Stimulated activated CD8-positive, alpha-beta memory T cell treated with anti-CD3 and anti-CD28 coated beads, Interleukin-7, amount 100 ng/mL, for 4 hours (primary cell): Measurements from ENCODE around the gene NFIA.
A peak's percentile ranks its signal among the peaks of the same experiment; 100 is the strongest.

Experiments used
- DNase-seq, 2 donors: peaks; one replicate each; pipeline ENCODE4 v3.0.0-alpha.2; 2020; ENCODE audit warnings: low read depth in 2 of 2

Gene NFIA

DNA sequence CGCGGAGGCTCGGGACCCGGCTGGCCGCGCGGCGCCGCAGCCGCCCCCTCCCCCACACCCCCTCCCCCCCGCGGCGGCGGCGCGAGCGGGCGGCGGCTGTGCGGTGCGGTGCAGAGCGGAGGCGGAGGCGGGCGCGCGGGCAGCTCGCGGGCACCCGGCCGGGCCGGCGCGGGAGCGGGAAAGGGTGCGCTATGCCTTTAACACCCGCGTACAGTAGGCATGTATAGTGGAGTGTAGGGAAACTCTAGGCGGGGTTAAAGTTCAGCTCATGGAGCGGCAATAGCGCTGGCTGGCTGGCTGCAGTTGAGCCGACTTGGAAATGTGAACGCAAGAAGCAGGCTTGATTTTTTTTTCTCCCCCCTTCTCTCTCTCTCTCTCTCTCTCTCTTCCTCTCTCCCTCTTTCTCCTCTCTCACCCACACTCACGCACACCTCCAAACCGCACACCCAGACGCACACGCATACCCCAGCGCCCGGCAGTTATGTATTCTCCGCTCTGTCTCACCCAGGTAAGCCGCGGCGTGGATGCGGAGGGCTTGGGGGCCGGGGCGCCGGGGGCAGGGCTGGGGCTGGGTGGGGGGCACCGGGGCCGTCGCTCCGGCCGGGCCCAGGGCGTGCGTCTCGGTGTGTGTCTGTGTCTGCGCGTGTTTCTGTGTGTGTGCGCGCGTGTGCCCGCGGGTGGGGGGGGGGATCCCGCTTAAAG is at the start of gene NFIA:
TSS of gene NFIA (plus strand) at position 251 of the 702 bp plus-strand sequence.
- DNase-seq = peak in 1 of 2 donors; percentile 10

DNA sequence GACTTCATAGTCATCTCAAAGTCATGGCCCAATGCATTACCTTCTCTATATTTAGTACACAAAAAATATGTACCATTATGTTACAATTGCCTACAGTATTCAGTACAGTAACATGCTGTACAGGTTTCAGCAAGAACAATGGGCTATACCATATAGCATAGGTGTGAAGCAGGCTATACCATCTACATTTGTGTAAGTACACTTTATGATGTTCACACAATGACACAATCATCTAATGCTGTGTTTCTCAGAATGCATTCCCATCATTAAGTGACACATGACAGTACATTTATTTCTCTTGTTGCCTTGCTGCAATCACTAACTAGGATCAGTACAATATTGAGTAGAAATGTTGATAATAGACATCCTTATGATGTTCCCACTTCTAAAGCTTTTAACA is 46.5 kb upstream of the NFIA start:
- no peak for DNase-seq

DNA sequence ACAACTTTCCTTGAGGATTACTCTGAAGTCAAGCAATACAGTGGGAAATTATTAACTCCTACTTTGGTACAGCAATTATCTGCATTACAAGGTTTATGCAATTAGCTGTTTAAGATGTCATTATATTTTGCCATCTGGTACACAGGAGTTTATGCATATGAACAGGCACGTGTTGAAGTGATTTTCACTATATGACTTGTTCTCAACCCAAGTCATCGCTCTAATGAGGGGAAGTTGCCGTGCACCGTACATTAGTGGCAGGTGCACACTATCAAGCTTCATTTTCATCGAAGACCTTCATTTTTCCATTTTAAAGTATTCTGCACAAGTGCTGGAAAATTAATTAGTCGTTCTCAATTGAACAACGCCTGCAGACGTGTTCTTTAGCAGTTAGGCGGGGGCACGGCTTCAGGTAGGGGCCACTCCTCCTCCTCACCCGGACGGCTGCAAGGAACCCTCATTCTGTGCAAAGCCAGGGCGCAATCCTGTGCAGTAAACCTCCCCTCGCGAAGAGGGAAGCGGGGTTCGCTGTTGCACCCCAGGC is 39.8 kb upstream of the NFIA start:
- DNase-seq = no peak

DNA sequence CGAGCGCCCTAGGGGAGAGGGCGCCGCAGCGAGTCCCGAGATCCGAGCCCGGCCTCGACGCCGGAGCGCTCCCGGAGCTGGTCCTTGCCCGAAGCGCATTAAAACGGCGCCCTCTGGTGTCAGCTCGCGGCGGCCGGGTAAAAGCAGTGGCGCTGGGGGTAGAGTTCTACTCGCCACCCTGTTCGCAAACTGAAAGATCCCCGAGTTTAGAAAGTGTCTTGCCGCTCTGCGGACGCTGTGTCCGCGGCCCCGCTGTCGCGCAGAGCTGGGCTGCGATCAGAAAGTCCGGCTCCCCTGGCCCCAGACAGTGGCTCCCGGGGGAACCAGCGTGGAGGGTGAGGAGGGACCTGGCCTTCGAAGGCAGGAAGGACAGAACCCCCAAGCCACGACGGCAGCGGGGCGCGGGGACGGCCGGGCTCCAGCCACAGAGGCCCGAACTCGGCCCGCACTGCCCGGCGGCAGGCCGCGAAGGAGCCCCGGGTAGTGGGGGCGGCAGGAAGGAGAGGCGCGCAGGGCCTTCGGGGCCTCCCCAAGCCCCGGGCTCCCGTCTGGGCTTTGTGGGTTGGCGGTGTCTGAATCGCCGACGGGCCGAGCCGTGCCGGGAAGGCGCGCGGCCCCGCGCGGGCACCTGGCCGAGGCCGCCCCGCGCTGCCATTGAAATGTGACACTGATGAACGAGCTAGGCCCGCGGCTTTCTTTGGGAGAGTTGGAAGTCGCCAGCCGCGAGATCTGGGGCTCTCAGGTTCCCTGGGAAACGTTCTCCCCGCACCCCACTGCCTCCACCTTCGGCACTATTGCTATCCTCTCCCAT is 39.1 kb upstream of the NFIA start:
- DNase-seq = peak; percentile 61 to 71

DNA sequence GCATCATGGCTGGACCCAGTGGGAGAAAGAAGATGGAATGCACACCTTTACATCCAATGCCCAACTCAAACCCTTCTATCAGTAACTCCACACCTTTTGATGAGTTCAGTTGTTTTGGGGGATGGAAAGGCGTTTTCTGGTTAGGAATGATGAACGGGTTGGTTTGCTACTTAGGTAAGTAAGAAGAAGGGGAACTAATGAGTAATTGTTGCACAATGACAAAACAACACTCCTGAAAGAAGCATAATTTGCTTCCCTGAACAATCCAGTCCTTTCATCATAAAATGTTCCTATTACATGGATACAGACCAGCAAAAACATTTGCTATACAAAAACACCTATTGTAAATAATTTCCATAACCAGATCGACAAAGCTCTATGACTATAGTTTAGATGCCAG is 35.9 kb upstream of the NFIA start:
- no peak for DNase-seq

DNA sequence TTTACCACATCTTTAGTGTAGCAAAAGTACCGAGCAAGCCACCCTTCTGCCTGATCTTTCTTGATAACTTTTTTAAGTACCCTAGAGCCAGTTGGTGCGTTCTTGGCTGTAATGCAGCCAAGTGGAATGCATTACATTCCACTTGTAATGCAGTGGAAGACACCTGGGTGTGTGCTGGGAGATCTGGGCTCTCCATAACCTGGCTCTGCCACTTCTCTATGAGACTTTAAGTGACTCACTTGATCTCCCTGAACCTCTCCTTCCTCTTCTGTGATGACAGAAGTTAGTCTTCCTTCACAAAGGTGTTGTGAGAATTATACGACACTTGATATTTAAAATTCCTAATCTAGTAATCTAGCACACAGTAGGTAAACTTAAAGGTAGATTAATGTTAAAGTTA is 35.3 kb upstream of the NFIA start:
- DNase-seq = no peak

DNA sequence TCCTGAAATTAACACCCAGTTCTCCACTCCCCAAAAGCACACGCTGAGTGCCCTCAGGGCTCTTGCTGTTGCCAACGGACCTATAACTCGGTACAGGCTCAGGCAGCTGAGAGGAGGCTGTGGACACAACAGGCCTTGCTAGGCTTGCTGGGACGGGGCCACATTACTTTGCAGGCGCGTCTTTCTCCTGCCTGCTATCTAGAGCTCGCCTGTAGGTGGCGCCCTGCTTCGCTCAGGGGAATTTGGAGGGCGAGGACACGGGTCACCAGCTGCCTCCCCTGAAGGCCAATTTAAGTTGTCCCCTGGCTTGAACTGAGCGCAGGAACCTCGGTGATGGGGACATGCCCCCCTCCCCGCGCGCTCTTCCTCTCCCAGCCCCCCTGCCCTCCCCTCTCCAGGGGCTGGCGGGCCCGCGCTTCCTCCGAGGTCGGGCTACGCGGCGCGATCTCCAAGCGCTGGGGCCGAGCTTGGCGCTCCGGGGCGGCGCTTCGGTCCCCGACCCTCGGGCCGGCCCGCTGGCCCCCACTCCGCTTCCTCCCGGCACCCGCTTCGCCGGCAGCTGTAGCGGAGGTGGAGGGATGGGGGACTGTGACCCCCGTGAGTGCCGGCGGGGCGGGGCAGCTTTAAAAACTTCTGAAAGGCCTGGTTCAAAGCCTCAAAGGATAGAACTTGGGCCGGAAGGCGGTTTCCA is 32.4 kb upstream of the NFIA start:
- DNase-seq = peak; percentile 74 to 76

DNA sequence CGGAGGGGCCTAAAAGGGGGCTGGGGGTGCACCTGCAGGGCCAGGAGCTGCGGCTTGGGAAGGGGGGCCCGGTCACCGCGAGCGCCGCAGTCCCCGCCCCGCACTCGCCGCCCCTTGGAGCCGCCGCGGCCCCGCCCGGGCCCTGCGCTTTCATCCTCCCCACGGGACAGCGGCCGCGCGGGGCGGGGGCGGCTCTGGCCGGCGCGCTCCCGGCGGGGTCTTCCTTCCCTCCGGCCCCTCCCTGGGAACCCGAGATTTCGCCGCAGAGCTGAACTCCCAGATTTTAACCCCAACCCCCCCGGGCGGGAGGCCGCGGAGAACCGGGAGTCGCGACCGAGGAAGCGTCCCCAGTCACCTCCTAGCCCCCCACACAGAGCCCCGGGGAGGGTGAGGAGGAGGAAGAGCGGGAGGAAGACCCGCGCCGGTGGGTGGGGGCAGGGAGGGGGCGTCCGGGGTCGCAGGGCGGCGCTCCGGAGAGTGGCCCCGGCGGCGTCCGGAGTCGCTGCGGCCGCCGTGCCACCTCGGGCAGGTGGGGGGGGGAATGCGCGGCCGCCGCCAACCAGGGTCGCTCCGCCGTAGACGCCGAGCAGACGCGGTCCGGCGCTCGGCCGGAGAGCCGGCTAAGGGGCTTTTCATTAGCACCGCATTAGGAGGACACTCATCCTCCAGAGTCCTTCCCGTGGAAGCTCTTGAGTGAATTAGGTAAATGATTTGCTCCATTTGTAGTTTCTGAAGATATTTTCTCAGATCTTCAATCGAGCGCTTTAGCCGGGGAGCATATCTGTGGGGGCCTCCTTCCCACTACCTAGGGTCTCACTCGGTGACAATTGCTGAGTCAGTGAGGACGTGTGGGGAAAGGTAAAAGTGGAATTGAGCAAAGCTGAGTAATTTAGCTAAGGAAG is 31.6 kb upstream of the NFIA start:
- DNase-seq = no peak

DNA sequence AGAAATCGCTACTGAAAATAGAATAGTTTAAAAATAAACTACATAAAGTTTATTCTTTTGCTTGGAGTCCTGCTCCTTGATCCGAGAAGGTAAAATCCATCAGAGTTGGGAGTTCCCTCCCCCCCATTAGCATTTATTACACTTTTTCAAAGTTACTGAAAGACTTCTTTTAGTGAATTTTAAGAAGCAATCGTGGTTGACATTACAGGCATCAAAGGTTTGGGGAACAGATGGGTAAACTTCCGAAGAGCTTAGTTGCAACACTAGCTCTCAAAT is 31.0 kb upstream of the NFIA start:
- no peak for DNase-seq

DNA sequence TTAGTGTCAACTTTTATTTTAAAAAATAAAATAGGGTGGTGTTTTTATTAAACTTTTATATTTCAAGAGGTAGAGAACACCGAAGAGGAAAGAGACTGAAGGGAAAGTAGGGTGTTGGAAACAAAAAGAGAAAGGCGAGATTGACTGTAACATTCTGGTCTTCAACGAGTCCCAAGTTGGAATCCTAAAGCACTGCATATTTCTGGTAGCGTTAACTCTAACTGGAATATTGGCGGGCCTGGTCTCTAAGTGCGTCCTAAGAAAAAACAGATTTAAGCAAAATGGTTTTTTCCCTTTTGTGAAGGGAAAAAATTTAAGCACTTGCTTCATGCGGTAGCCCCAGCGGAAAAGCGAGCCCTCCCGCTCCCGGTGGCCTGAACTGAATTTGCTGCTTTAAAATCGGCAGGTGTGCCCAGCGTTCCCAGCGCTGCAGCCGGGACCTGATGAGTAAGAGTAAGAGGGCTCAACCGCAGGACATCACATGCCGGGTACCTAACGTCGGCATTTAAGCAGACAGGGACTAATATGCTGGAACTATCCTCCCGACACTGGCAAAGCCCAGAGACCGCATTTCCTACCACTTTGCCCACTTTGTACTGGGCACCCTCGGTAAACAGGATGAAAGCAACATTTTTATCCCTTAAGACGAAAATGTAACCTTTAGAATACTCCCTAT is 30.5 kb upstream of the NFIA start:
- no peak for DNase-seq

DNA sequence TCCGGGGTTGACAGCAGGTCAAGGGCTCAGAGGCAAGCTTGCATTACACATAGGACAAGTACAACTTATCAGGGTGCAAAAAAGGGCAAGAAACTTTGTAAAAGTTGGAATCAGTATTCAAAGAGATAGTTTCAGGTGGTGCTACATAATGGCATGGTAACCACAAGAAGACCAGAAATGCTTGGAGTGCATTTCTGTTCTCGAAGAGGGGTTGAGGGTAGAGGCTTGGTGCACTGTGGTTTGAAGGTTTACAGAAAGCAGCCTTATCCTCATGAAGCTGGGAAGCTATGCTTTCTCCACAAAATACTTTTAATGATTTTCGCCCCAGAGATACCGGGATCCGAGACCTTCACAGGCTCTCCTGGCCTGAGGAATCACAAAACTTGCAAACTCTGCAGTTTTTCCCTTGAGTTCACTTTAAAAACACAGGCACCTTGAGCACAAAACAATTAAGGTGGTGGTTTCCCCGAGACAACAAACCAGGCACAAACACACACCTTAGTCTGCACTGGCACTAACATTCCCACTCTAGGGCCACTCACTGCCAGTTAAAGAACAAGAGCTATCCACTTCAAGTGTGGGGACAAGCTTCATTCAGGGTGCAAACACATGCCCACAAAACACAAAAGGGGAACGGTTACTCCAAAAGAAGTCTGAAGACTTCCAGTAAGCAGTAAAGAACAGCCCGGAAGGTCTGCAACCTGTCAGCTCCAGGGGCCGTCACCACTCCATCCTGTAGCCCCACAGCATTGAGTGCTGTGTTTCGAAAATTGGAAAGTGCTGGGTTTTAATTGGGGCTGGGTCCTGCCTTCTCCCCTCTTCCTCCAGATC is 29.8 kb upstream of the NFIA start:
- no peak for DNase-seq

DNA sequence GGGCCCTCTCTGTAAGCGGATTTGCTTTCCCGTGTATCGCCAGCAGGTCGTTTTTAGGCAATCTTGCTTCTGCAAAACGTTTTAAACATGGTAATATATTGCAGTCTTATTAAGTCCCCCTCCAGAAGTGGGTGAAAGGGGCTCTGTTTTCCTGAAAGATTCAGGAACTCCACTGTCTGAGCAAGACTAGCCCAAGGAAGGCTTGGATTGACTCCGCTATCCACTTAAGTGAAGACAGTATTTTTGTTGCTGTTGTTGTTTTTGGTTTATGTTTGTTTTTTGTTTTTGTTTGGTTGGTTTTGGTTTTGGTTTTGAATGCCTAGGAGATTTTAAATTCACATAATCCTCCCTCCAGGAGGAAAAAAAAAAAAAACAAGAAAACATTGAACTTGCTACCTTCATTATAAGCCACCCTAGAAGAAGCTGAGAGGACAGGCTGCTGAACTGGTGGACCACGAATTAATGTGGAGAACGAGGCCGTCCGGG is 29.1 kb upstream of the NFIA start:
- no peak for DNase-seq

DNA sequence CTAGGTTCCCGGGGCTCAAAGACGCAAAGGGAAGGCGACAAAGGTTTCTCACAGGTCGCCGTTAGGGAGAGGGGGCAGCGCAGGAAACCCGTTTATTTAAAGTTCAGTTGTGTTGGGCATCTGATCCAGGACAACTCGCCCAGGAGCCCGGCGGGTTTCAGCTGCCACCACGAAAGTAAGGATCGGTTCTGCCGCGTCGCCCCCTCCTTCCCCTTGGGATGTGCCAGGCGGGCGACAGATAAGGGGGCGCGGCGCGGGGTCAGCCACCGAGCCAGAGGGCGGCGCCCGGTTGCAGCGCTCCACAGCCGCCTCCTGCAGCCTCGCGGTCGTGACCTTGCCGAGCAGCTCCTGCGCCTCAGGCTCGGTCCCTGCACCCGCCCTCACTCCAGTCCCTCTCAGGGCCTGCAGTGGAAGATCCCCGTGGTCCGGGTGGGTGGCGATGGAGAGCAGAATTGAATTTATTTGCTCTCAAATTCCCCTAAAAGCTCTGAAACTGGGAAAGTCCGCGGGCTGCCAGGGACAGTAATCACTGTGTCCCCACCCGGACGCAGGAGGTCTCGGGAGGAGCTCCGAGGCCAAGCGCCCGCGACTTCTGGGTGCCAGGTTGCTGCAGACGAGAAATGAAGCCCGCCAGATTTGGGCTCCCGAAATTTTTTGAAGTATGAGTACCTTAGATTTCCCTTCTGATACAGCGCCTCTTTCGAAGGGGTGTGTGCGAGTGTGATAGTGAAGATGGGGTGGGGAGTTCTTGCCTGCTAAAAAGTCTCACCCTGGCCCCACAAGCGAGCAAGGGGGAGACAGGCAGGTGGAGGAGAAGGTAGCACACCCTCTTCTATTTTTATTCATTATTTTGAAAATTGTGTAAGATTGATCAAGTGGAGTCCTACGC is 28.4 kb upstream of the NFIA start:
- no peak for DNase-seq

DNA sequence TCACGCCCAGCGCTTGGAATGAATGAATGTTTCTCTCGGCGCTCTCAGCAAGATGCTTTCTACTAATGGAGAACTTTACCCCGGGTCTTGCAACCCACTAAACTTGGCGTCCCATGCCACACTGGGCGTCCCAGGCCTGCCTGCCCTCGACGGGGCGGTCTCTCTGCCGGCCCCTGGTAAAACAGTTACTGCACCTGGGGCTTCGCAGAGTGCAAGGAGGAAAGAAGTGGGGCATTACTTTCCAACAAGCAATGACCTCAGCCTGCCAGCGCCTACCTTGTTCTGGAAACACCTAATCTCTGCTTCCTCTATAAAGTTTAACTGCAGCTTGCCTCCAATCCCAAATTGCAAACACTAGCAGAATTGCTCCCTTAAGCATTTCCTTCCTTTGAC is 27.8 kb upstream of the NFIA start:
- DNase-seq = no peak

DNA sequence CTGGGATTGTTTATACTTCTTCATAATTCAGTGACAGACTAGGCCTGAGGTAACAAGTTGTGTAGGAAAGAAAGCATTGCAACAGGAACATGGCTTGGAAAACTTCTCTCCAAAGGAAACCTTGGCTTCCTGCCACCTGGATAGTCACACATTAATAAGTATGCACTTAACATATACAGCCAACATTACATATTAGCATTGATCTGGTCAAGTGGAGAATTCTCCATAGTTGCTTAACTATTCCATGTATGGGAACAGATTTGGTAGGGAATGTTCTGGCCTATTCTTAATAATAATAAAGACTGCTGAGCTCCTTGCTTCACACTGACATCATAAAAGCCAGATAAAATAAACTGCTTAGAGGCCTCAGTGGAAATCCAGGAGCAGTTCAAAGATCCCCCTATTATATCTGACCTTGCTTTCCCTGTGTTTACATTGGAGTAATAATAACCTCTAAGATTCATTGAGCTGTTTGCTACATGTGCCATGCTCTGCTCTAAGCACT is 27.2 kb upstream of the NFIA start:
- DNase-seq = no peak

DNA sequence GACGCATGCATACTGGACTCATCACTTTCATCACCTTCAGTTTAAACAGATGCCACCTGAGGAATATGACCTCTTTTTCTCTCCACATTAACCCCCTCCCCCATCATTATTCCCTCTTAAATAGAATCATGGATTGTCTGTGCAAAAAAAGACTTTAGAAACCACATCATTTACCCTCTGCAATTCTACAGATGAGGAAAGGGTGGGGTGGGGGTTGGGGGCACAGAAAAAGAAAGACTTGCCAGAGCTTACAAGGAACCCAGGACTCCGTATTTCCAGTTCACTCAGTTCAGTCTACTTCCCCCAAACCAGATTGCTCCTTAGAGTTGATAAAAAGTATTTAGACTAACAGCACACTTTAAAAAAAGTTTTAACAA is 26.2 kb upstream of the NFIA start:
- no peak for DNase-seq

DNA sequence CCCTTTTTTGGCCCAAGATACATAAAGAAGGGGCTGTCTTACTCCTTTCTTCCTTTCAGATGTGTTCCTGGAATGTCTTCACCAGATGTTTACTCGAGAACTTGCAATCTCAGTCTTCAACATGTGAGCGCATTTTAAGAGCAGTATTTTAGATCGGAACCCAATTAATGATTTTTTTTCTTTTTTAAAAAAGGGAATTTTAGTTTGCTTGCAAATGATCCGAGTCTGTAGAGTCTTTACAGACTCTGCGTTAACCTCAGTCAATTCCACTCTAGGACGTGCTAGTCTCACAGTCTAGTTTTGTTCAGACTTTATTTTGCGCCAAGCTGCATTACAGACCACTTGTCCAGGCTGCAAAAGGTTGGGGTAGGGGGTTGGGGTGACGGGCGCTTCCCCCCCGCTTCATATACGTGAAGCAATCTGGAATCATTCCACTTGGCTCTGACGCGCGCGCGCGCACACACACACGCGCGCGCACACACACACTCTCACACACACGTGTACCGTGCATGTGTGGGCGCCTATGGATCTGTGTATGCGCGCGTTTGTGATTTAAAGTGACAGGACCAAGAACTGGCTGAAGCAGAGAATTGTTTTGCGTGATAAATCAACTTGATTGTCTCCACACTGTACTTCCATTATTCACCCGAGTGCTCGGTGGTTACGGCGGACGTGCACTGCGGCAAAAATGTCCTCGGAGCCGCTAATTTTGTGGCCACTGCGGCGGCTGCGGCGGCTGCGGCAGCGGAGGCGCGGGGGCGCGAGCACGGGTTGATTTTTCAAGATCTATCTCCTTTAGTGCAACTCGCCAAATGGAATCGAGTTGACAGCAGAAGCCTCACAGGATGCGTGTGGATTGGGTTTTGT is 25.6 kb upstream of the NFIA start:
- DNase-seq = no peak
